Right lobe of liver (tissue), 6 donors: ENCODE data around the gene FGFBP1. TPM values are rescaled to one million over a fixed set of nuclear protein-coding genes. Genes with fewer than 3 reads are reported as not detected.

Experiments used
- ATAC-seq, 4 donors: fragments of 200-7000 bp; cut with Tn5 transposase; one replicate each; pipeline ENCODE4 v1.9.1; 2020; ENCODE audit warnings: mild to moderate bottlenecking in 4 of 4, moderate library complexity in 4 of 4
- DNase-seq, 3 donors: peaks; one replicate each; pipeline ENCODE4 v3.0.0-alpha.2; 2020
- H3K27ac ChIP-seq, 3 donors: fragments of 200-600 bp; one replicate each; pipeline ENCODE4 v1.8.0; 2022
- H3K27me3 ChIP-seq, 2 donors: fragments of 200-600 bp; one replicate each; pipeline ENCODE4 v1.8.0; 2022
- H3K36me3 ChIP-seq, 4 donors: fragments of 200-600 bp; sonication (generic) in 1 of 4; one replicate each; pipeline versions ENCODE4 v1.5.1 to v1.8.0; 2017 to 2022; ENCODE audit warnings: control low read depth in 1 of 4
- H3K4me1 ChIP-seq, 4 donors: fragments of 200-600 bp; sonication (generic) in 1 of 4; one replicate each; pipeline versions ENCODE4 v1.5.1 to v1.8.0; 2017 to 2022; ENCODE audit warnings: control low read depth in 1 of 4
- H3K4me3 ChIP-seq, 3 donors: fragments of 200-600 bp; one replicate each; pipeline ENCODE4 v1.8.0; 2022
- H3K9me3 ChIP-seq, 4 donors: fragments of 200-600 bp; sonication (generic) in 1 of 4; one replicate each; pipeline versions ENCODE4 v1.5.1 to v1.8.0; 2017 to 2022; ENCODE audit warnings: control low read depth in 1 of 4
- POLR2A ChIP-seq: fragments of 450-650 bp; IDR thresholded peaks from one replicate; pipeline ENCODE4 v1.6.1; 2017; ENCODE audit warnings: antibody characterized with exemption, mild to moderate bottlenecking
- WGBS: methylation state at CpG from one replicate; pipeline ENCODE4 v1.1.6; 2018; ENCODE audit warnings: low coverage, low lambda C conversion rate; ENCODE audit not compliant: insufficient coverage; ENCODE audit errors: missing lambda C conversion rate; 5-methylcytosine and 5-hydroxymethylcytosine counted together
- intact Hi-C, 2 donors: fragments of 100-400 bp; cut with DNase I; formaldehyde crosslinking; loops; one replicate each; pipeline versions ENCODE4 v1.11.2 to v1.14.1; 2022
- total RNA-seq, 6 experiments: library from RNA; depleted of rRNA in 2 of 6; stranded (reverse); fragments of >200 nt in 2 of 6; fragmentation: NEBNext Ultra II Directional in 3 of 6; extraction: Animal tissue kit (Norgen Biotek cat#: 25700) in 3 of 6; gene quantifications; one replicate each; pipeline versions ENCODE4 v1.1.0 to v1.2.4, GENCODE V29; 2016 to 2023
- TF ChIP-seq, protein P1 (sequence below), 4 donors: fragments of 200-600 bp in 3 of 4; fragments of 450-650 bp in 1 of 4; IDR thresholded peaks; one replicate each; pipeline versions ENCODE4 v1.5.1 to v1.8.0; 2016 to 2022; ENCODE audit warnings: antibody characterized with exemption in 4 of 4, mild to moderate bottlenecking in 2 of 4
- donor health status: DM: no; HTN: yes; CAD: no.
- donor health status: DM: no; HTN: no; CAD: no.
- donor health status: DM: no; HTN: no; CAD: no.
- donor health status: DM: no; HTN: yes; CAD: no.
- donor health status: DM: no; HTN: yes; CAD: no.

The FGFBP1 gene
- total RNA-seq, 6 experiments from 2014 or later: not detected

GRCh38 chr4:15894921-15895916 lies 43.3 kb downstream of the FGFBP1 start:
- H3K9me3 ChIP-seq: no peaks in the 10 kb centered on the region
- no peaks in the 10 kb centered on the region for H3K4me1 ChIP-seq
- ATAC-seq (no peak), DNase-seq (no peak)
- H3K27me3 ChIP-seq: no peaks in the 10 kb centered on the region
- H3K4me3 ChIP-seq: no peak overlapping the region
- TF ChIP-seq, protein P1, sequence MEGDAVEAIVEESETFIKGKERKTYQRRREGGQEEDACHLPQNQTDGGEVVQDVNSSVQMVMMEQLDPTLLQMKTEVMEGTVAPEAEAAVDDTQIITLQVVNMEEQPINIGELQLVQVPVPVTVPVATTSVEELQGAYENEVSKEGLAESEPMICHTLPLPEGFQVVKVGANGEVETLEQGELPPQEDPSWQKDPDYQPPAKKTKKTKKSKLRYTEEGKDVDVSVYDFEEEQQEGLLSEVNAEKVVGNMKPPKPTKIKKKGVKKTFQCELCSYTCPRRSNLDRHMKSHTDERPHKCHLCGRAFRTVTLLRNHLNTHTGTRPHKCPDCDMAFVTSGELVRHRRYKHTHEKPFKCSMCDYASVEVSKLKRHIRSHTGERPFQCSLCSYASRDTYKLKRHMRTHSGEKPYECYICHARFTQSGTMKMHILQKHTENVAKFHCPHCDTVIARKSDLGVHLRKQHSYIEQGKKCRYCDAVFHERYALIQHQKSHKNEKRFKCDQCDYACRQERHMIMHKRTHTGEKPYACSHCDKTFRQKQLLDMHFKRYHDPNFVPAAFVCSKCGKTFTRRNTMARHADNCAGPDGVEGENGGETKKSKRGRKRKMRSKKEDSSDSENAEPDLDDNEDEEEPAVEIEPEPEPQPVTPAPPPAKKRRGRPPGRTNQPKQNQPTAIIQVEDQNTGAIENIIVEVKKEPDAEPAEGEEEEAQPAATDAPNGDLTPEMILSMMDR (IDR thresholded peaks at IDR 0.05): no peak
- no peak for TF ChIP-seq POLR2A
- 61% methylated on average over 4 of the region's 4 CpGs for WGBS
- no peaks in the 10 kb centered on the region for H3K36me3 ChIP-seq
- intact Hi-C loops: no loop called here
- no peak overlapping the region for H3K27ac ChIP-seq

GRCh38 chr4:15894393-15894792 lies 44.1 kb downstream of the FGFBP1 start:
- Histone ChIP-seq H3K27me3 (no peaks in the 10 kb centered on the region), H3K4me1 (no peaks in the 10 kb centered on the region), H3K36me3 (no peaks in the 10 kb centered on the region), H3K9me3 (no peaks in the 10 kb centered on the region), H3K27ac (no peak overlapping the region), H3K4me3 (no peak overlapping the region)
- 56% methylated on average over 1 of the region's 1 CpG for WGBS
- ATAC-seq: no peak
- no peak for TF ChIP-seq POLR2A
- TF ChIP-seq, protein P1 (IDR thresholded peaks at IDR 0.05): no peak
- intact Hi-C loops: no loop called here
- no peak for DNase-seq

DNA sequence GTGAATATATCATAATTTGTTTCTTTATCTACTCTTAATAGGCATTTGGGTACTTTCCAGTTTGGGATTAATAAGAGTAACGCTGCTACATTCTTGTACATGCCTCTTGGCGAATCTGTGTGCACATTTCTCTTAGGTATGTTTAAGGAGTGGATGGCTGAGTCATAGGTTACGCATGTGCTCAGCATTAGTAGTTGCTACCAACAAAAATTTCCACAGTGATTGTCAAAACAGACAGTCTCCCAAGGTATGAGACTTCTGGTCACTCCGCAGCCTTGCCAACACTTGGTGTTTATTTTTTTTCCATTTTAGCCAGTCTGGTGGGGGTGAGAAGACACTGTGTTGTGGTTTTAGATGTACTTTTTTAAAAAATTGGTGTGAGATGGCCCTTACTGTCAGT lies 44.6 kb downstream of the FGFBP1 start:
- Histone ChIP-seq H3K27ac (no peak overlapping the region), H3K36me3 (no peaks in the 10 kb centered on the region), H3K9me3 (no peaks in the 10 kb centered on the region), H3K4me1 (no peaks in the 10 kb centered on the region), H3K27me3 (no peaks in the 10 kb centered on the region), H3K4me3 (no peak overlapping the region)
- intact Hi-C loops: no loop called here
- WGBS: 62% methylated on average over 4 of the region's 4 CpGs
- no peak for DNase-seq
- no peak for ATAC-seq
- TF ChIP-seq, protein P1 (IDR thresholded peaks at IDR 0.05): no peak
- TF ChIP-seq POLR2A: no peak

GRCh38 chr4:15891312-15891711 lies 47.2 kb downstream of the FGFBP1 start:
- Histone ChIP-seq H3K27ac (no peak overlapping the region), H3K4me3 (no peak overlapping the region), H3K27me3 (no peaks in the 10 kb centered on the region), H3K9me3 (no peaks in the 10 kb centered on the region), H3K4me1 (no peaks in the 10 kb centered on the region), H3K36me3 (no peaks in the 10 kb centered on the region)
- 62% methylated on average over 4 of the region's 4 CpGs for WGBS
- ATAC-seq (no peak), DNase-seq (no peak)
- intact Hi-C loops: no loop called here
- TF ChIP-seq, protein P1 (IDR thresholded peaks at IDR 0.05): no peak
- TF ChIP-seq POLR2A: no peak
